HG02763 (cell line): ENCODE data around the gene PTPRN2.
"Not testable (repeated sequence)": the region's sequence is repeated elsewhere in the genome, so short reads cannot be mapped to it uniquely, and the experiment has no call there.

Source experiments
- ATAC-seq: cut with Tn5 transposase; IDR thresholded peaks from one replicate; pipeline ENCODE4 v1.9.1; 2021; ENCODE audit warnings: mild to moderate bottlenecking, moderate library complexity; ENCODE audit not compliant: unreplicated experiment

Gene PTPRN2

GRCh38 chr7:158274404-158274811 is 313.2 kb downstream of the PTPRN2 start:
- no peak for ATAC-seq

GRCh38 chr7:158273756-158274342 is 313.8 kb downstream of the PTPRN2 start:
- not testable (repeated sequence) for ATAC-seq

GRCh38 chr7:158273138-158273651 is 314.4 kb downstream of the PTPRN2 start:
- no peak for ATAC-seq

GRCh38 chr7:158272509-158273137 is 315.0 kb downstream of the PTPRN2 start:
- no peak for ATAC-seq

GRCh38 chr7:158272091-158272490 is 315.5 kb downstream of the PTPRN2 start:
- ATAC-seq = no peak

- ATAC-seq = no peak
Measured at GRCh38 chr7:158271646-158272045, 316.0 kb downstream of the PTPRN2 start.

- no peak for ATAC-seq
Measured at GRCh38 chr7:158270856-158271413, 316.7 kb downstream of the PTPRN2 start.

- no peak for ATAC-seq
Measured at GRCh38 chr7:158270106-158270775, 317.4 kb downstream of the PTPRN2 start.

- no peak for ATAC-seq
Measured at GRCh38 chr7:158268816-158269535, 318.6 kb downstream of the PTPRN2 start.

GRCh38 chr7:158267742-158268435 is 319.7 kb downstream of the PTPRN2 start:
- ATAC-seq = no peak

- no peak for ATAC-seq
Measured at GRCh38 chr7:158266817-158267741, 320.5 kb downstream of the PTPRN2 start.

- no peak for ATAC-seq
Measured at GRCh38 chr7:158266426-158266816, 321.2 kb downstream of the PTPRN2 start.

GRCh38 chr7:158265743-158266080 is 321.9 kb downstream of the PTPRN2 start:
- no peak for ATAC-seq

- ATAC-seq = no peak
Measured at GRCh38 chr7:158264881-158265742, 322.5 kb downstream of the PTPRN2 start.

GRCh38 chr7:158263964-158264748 is 323.5 kb downstream of the PTPRN2 start:
- ATAC-seq = no peak

- no peak for ATAC-seq
Measured at GRCh38 chr7:158263110-158263963, 324.3 kb downstream of the PTPRN2 start.
